Activated CD4-positive, alpha-beta memory T cell treated with anti-CD3 and anti-CD28 coated beads for 36 hours (primary cell): ENCODE results near the gene DYNC1LI1. TPM values are rescaled to one million over a fixed set of nuclear protein-coding genes. Genes with fewer than 3 reads are reported as not detected.

Source experiments
- CTCF ChIA-PET: fragments of 350-600 bp; sonication (Branson Sonifier 250); formaldehyde crosslinking; loops from one replicate; lab custom pipeline; 2021; ENCODE audit warnings: antibody characterized with exemption, inconsistent platforms; lab: Charles Lee
- POLR2A ChIA-PET: fragments of 350-600 bp; sonication (Branson Sonifier 250); formaldehyde crosslinking; loops from one replicate; lab custom pipeline; 2021; ENCODE audit warnings: antibody characterized with exemption; lab: Charles Lee
- DNase-seq: peaks from one replicate; pipeline ENCODE4 v3.0.0-alpha.2; 2020
- H3K27ac Mint-ChIP-seq: one replicate; pipeline ENCODE4 v1.8.0; 2021; ENCODE audit warnings: mixed read lengths
- H3K27me3 Mint-ChIP-seq: one replicate; pipeline ENCODE4 v1.8.0; 2021; ENCODE audit warnings: mixed read lengths
- H3K36me3 Mint-ChIP-seq: one replicate; pipeline ENCODE4 v1.8.0; 2021; ENCODE audit warnings: mixed read lengths
- H3K4me1 Mint-ChIP-seq: one replicate; pipeline ENCODE4 v1.8.0; 2021; ENCODE audit warnings: low read depth, mixed read lengths
- H3K4me3 Mint-ChIP-seq: one replicate; pipeline ENCODE4 v1.8.0; 2021; ENCODE audit warnings: mild to moderate bottlenecking, mixed read lengths
- H3K9me3 Mint-ChIP-seq: one replicate; pipeline ENCODE4 v1.8.0; 2021; ENCODE audit warnings: mixed read lengths
- intact Hi-C: fragments of 100-400 bp; cut with micrococcal nuclease; formaldehyde crosslinking; loops from one replicate; pipeline ENCODE4 v1.15.1; 2023
- total RNA-seq, 2 experiments: library from RNA; stranded (reverse); gene quantifications; one replicate each; pipeline ENCODE4 v1.2.3, GENCODE V29; 2021

DYNC1LI1 gene
- total RNA-seq, 2 experiments from 2014 or later = 35.2 to 36.3 TPM

- no peaks in the 10 kb centered on the region for H3K27me3 Mint-ChIP-seq
- intact Hi-C loops = no loop called here
- ChIA-PET POLR2A (no interaction called here), CTCF (no interaction called here)
- H3K4me3 Mint-ChIP-seq = peak overlapping the region; percentile 23
- H3K4me1 Mint-ChIP-seq = peaks cover 10% of the 10 kb centered on the region
- H3K27ac Mint-ChIP-seq = peak overlapping the region; percentile 59
- H3K36me3 Mint-ChIP-seq = no peaks in the 10 kb centered on the region
- peak; percentile 29 for DNase-seq
- peaks cover 3% of the 10 kb centered on the region for H3K9me3 Mint-ChIP-seq
These were observed 7.2 kb upstream of the DYNC1LI1 start for GRCh38 chr3:32577581-32578556.

- H3K27me3 Mint-ChIP-seq = no peaks in the 10 kb centered on the region
- ChIA-PET POLR2A (no interaction called here), CTCF (interaction anchor here (0.6 kb wide), 1 partner anchor 92 kb away, joined by 3 read pairs; no protein-coding TSS in a partner anchor)
- peaks cover 3% of the 10 kb centered on the region for H3K9me3 Mint-ChIP-seq
- no peak overlapping the region for H3K27ac Mint-ChIP-seq
- H3K36me3 Mint-ChIP-seq = no peaks in the 10 kb centered on the region
- peaks cover 10% of the 10 kb centered on the region for H3K4me1 Mint-ChIP-seq
- DNase-seq = no peak
- intact Hi-C loops = no loop called here
- H3K4me3 Mint-ChIP-seq = no peak overlapping the region
These were observed 6.5 kb upstream of the DYNC1LI1 start for GRCh38 chr3:32577174-32577573.

GRCh38 chr3:32575451-32576113 is 4.9 kb upstream of the DYNC1LI1 start:
- Mint-ChIP-seq H3K4me3 (no peak overlapping the region), H3K27me3 (no peaks in the 10 kb centered on the region), H3K4me1 (peaks cover 17% of the 10 kb centered on the region), H3K27ac (no peak overlapping the region), H3K9me3 (peaks cover 3% of the 10 kb centered on the region), H3K36me3 (no peaks in the 10 kb centered on the region)
- CTCF ChIA-PET = no interaction called here
- intact Hi-C loops = no loop called here
- DNase-seq = no peak
- POLR2A ChIA-PET = no interaction called here

- ChIA-PET POLR2A (no interaction called here), CTCF (no interaction called here)
- H3K4me3 Mint-ChIP-seq = peak overlapping the region; percentile 89
- peak overlapping the region; percentile 90 for H3K27ac Mint-ChIP-seq
- H3K9me3 Mint-ChIP-seq = no peaks in the 10 kb centered on the region
- no peaks in the 10 kb centered on the region for H3K27me3 Mint-ChIP-seq
- intact Hi-C loops = loop anchor here (2.0 kb wide), 2 partner anchors 68 to 544 kb away; partner anchors contain the start of genes CMTM6 and CRTAP
- peaks cover 27% of the 10 kb centered on the region for H3K4me1 Mint-ChIP-seq
- no peak for DNase-seq
- peaks cover 4% of the 10 kb centered on the region for H3K36me3 Mint-ChIP-seq
These were observed 481 bp upstream of the DYNC1LI1 start for GRCh38 chr3:32571192-32571485.

- peak overlapping the region; percentile 89 for H3K4me3 Mint-ChIP-seq
- no peaks in the 10 kb centered on the region for H3K9me3 Mint-ChIP-seq
- peak; percentile 54 for DNase-seq
- CTCF ChIA-PET = interaction anchor here (0.6 to 1.7 kb wide), 5 partner anchors 67 to 1885 kb away, joined by 3 to 6 read pairs (median 3); partner anchors contain the start of gene CMTM6
- peaks cover 5% of the 10 kb centered on the region for H3K36me3 Mint-ChIP-seq
- intact Hi-C loops = loop anchor here (1.0 to 2.0 kb wide), 3 partner anchors 67 to 545 kb away; partner anchors contain the start of genes CMTM6, CNOT10 and CRTAP
- H3K27me3 Mint-ChIP-seq = no peaks in the 10 kb centered on the region
- POLR2A ChIA-PET = interaction anchor here (0.7 to 1.4 kb wide), 4 partner anchors 35 to 115 kb away, joined by 3 read pairs; partner anchors contain the start of genes CMTM6 and CNOT10
- H3K4me1 Mint-ChIP-seq = peaks cover 27% of the 10 kb centered on the region
- peak overlapping the region; percentile 76 for H3K27ac Mint-ChIP-seq
These were observed 878 bp downstream of the DYNC1LI1 start for GRCh38 chr3:32569540-32570420.

GRCh38 chr3:32568953-32569352 is 1.7 kb downstream of the DYNC1LI1 start:
- intact Hi-C loops = no loop called here

GRCh38 chr3:32564195-32564594 is 6.5 kb downstream of the DYNC1LI1 start:
- no peak overlapping the region for H3K27ac Mint-ChIP-seq
- no peak for DNase-seq
- H3K4me1 Mint-ChIP-seq = peaks cover 21% of the 10 kb centered on the region
- no peaks in the 10 kb centered on the region for H3K27me3 Mint-ChIP-seq
- CTCF ChIA-PET = no interaction called here
- intact Hi-C loops = no loop called here
- peaks cover 9% of the 10 kb centered on the region for H3K36me3 Mint-ChIP-seq
- POLR2A ChIA-PET = no interaction called here
- no peak overlapping the region for H3K4me3 Mint-ChIP-seq
- H3K9me3 Mint-ChIP-seq = no peaks in the 10 kb centered on the region

More at GRCh38 chr3:32568953-32569352, 1.7 kb downstream of the DYNC1LI1 start:
- Mint-ChIP-seq H3K27ac (no peak overlapping the region), H3K27me3 (no peaks in the 10 kb centered on the region), H3K36me3 (peaks cover 5% of the 10 kb centered on the region), H3K4me1 (peaks cover 29% of the 10 kb centered on the region), H3K9me3 (no peaks in the 10 kb centered on the region), H3K4me3 (peak overlapping the region; percentile 89)
- POLR2A ChIA-PET = interaction anchor here (0.8 kb wide), 1 partner anchor 105 kb away, joined by 3 read pairs; no protein-coding TSS in a partner anchor
- no peak for DNase-seq
- CTCF ChIA-PET = interaction anchor here (1.7 kb wide), 1 partner anchor 329 kb away, joined by 6 read pairs; no protein-coding TSS in a partner anchor

- no peaks in the 10 kb centered on the region for H3K9me3 Mint-ChIP-seq
- CTCF ChIA-PET = no interaction called here
- H3K27ac Mint-ChIP-seq = no peak overlapping the region
- H3K36me3 Mint-ChIP-seq = peaks cover 9% of the 10 kb centered on the region
- no peak for DNase-seq
- no peak overlapping the region for H3K4me3 Mint-ChIP-seq
- peaks cover 11% of the 10 kb centered on the region for H3K4me1 Mint-ChIP-seq
- no peaks in the 10 kb centered on the region for H3K27me3 Mint-ChIP-seq
- POLR2A ChIA-PET = no interaction called here
- intact Hi-C loops = no loop called here
These were observed 8.0 kb downstream of the DYNC1LI1 start for GRCh38 chr3:32562640-32563039.

GRCh38 chr3:32557640-32558352 is 12.9 kb downstream of the DYNC1LI1 start:
- H3K27me3 Mint-ChIP-seq = no peaks in the 10 kb centered on the region
- ChIA-PET POLR2A (no interaction called here), CTCF (no interaction called here)
- peaks cover 20% of the 10 kb centered on the region for H3K4me1 Mint-ChIP-seq
- H3K27ac Mint-ChIP-seq = no peak overlapping the region
- DNase-seq = no peak
- peaks cover 4% of the 10 kb centered on the region for H3K36me3 Mint-ChIP-seq
- H3K4me3 Mint-ChIP-seq = no peak overlapping the region
- intact Hi-C loops = no loop called here
- H3K9me3 Mint-ChIP-seq = no peaks in the 10 kb centered on the region

GRCh38 chr3:32556332-32556731 is 14.3 kb downstream of the DYNC1LI1 start:
- Mint-ChIP-seq H3K4me3 (no peak overlapping the region), H3K36me3 (peaks cover 4% of the 10 kb centered on the region), H3K27ac (no peak overlapping the region), H3K4me1 (peaks cover 27% of the 10 kb centered on the region), H3K9me3 (no peaks in the 10 kb centered on the region), H3K27me3 (no peaks in the 10 kb centered on the region)
- intact Hi-C loops = no loop called here
- DNase-seq = no peak
- ChIA-PET CTCF (interaction anchor here (0.5 kb wide), 1 partner anchor 721 kb away, joined by 4 read pairs; no protein-coding TSS in a partner anchor), POLR2A (no interaction called here)

GRCh38 chr3:32553973-32554372 is 16.7 kb downstream of the DYNC1LI1 start:
- Mint-ChIP-seq H3K4me3 (no peak overlapping the region), H3K4me1 (peaks cover 32% of the 10 kb centered on the region), H3K9me3 (no peaks in the 10 kb centered on the region), H3K27ac (no peak overlapping the region), H3K27me3 (no peaks in the 10 kb centered on the region), H3K36me3 (peaks cover 2% of the 10 kb centered on the region)
- POLR2A ChIA-PET = no interaction called here
- intact Hi-C loops = no loop called here
- DNase-seq = no peak
- CTCF ChIA-PET = interaction anchor here (0.6 kb wide), 1 partner anchor 81 kb away, joined by 3 read pairs; no protein-coding TSS in a partner anchor
